ENCODE results near the gene PLCH2.
"Not testable (repeated sequence)": the region's sequence is repeated elsewhere in the genome, so short reads cannot be mapped to it uniquely, and the experiment has no call there.

Gene PLCH2

GRCh38 chr1:2439369-2439768 is 36.7 kb upstream of the PLCH2 start:
- Histone ChIP-seq H2AFZ (ENCODE audit: low read depth, low read length, severe bottlenecking) (no peak overlapping the region), H3K79me2 (ENCODE audit: insufficient read depth, low read length) (no peaks in the 10 kb centered on the region), H3K9me2 (replicated peaks; ENCODE audit: insufficient read depth, low read length) (no peaks in the 10 kb centered on the region), H3K4me2 (ENCODE audit: low read depth, low read length, poor library complexity, severe bottlenecking) (no peak overlapping the region), H3K9me3 (ENCODE audit: insufficient read depth, low read length) (no peaks in the 10 kb centered on the region), H3K27me3 (ENCODE audit: low read length) (no peaks in the 10 kb centered on the region), H4K20me1 (ENCODE audit: low read depth, low read length) (no peaks in the 10 kb centered on the region), H3K9ac (ENCODE audit: low read length) (no peak overlapping the region), H3K27ac (ENCODE audit: low read depth, low read length) (no peak overlapping the region), H3F3A (ENCODE audit: insufficient read depth) (no peaks in the 10 kb centered on the region), H3K4me3 (ENCODE audit: insufficient read depth, low read length, poor library complexity, severe bottlenecking) (no peak overlapping the region), H3K36me3 (ENCODE audit: low read length) (no peaks in the 10 kb centered on the region)
- TF ChIP-seq CTCF (IDR thresholded peaks at IDR 0.05; ENCODE audit: insufficient read depth, low read length, poor library complexity, severe bottlenecking) (no peak), EZH2phosphoT487 (conservative IDR thresholded peaks at IDR 0.05; ENCODE audit: low read length) (no peak)

GRCh38 chr1:2440346-2440745 is 35.7 kb upstream of the PLCH2 start:
- H2AFZ ChIP-seq (ENCODE audit: low read depth, low read length, severe bottlenecking); H3K27ac ChIP-seq (ENCODE audit: low read depth, low read length); H3K27me3 ChIP-seq (ENCODE audit: low read length); H3F3A ChIP-seq (ENCODE audit: insufficient read depth); H3K79me2 ChIP-seq (ENCODE audit: insufficient read depth, low read length); H3K9ac ChIP-seq (ENCODE audit: low read length); H3K4me3 ChIP-seq (ENCODE audit: insufficient read depth, low read length, poor library complexity, severe bottlenecking); H3K9me2 ChIP-seq (replicated peaks; ENCODE audit: insufficient read depth, low read length); H3K36me3 ChIP-seq (ENCODE audit: low read length); H4K20me1 ChIP-seq (ENCODE audit: low read depth, low read length); H3K4me2 ChIP-seq (ENCODE audit: low read depth, low read length, poor library complexity, severe bottlenecking); H3K9me3 ChIP-seq (ENCODE audit: insufficient read depth, low read length): not testable (repeated sequence)

- no peaks in the 10 kb centered on the region for H3K9me3 ChIP-seq (ENCODE audit: insufficient read depth, low read length)
- H3K79me2 ChIP-seq (ENCODE audit: insufficient read depth, low read length), result no peaks in the 10 kb centered on the region
- no peaks in the 10 kb centered on the region for H3F3A ChIP-seq (ENCODE audit: insufficient read depth)
- no peaks in the 10 kb centered on the region for H3K9me2 ChIP-seq (replicated peaks; ENCODE audit: insufficient read depth, low read length)
- H3K4me3 ChIP-seq (ENCODE audit: insufficient read depth, low read length, poor library complexity, severe bottlenecking), result no peak overlapping the region
- no peak overlapping the region for H2AFZ ChIP-seq (ENCODE audit: low read depth, low read length, severe bottlenecking)
- H3K27ac ChIP-seq (ENCODE audit: low read depth, low read length), result no peak overlapping the region
- H3K4me2 ChIP-seq (ENCODE audit: low read depth, low read length, poor library complexity, severe bottlenecking), result no peak overlapping the region
- no peaks in the 10 kb centered on the region for H3K27me3 ChIP-seq (ENCODE audit: low read length)
- no peaks in the 10 kb centered on the region for H4K20me1 ChIP-seq (ENCODE audit: low read depth, low read length)
- no peak overlapping the region for H3K9ac ChIP-seq (ENCODE audit: low read length)
- no peaks in the 10 kb centered on the region for H3K36me3 ChIP-seq (ENCODE audit: low read length)
- no peak for TF ChIP-seq EZH2phosphoT487 (conservative IDR thresholded peaks at IDR 0.05; ENCODE audit: low read length)
- TF ChIP-seq CTCF (IDR thresholded peaks at IDR 0.05; ENCODE audit: insufficient read depth, low read length, poor library complexity, severe bottlenecking), result no peak
Observed at GRCh38 chr1:2441746-2442145, 34.3 kb upstream of the PLCH2 start.

GRCh38 chr1:2442661-2443060 is 33.4 kb upstream of the PLCH2 start:
- H3K9me2 ChIP-seq (replicated peaks; ENCODE audit: insufficient read depth, low read length), result no peaks in the 10 kb centered on the region
- H3K27me3 ChIP-seq (ENCODE audit: low read length), result no peaks in the 10 kb centered on the region
- H3K9ac ChIP-seq (ENCODE audit: low read length), result no peak overlapping the region
- no peak overlapping the region for H3K27ac ChIP-seq (ENCODE audit: low read depth, low read length)
- H4K20me1 ChIP-seq (ENCODE audit: low read depth, low read length), result no peaks in the 10 kb centered on the region
- no peaks in the 10 kb centered on the region for H3K9me3 ChIP-seq (ENCODE audit: insufficient read depth, low read length)
- no peaks in the 10 kb centered on the region for H3K79me2 ChIP-seq (ENCODE audit: insufficient read depth, low read length)
- no peaks in the 10 kb centered on the region for H3F3A ChIP-seq (ENCODE audit: insufficient read depth)
- no peak for TF ChIP-seq CTCF (IDR thresholded peaks at IDR 0.05; ENCODE audit: insufficient read depth, low read length, poor library complexity, severe bottlenecking)
- no peak for TF ChIP-seq EZH2phosphoT487 (conservative IDR thresholded peaks at IDR 0.05; ENCODE audit: low read length)
- no peaks in the 10 kb centered on the region for H3K36me3 ChIP-seq (ENCODE audit: low read length)
- H3K4me2 ChIP-seq (ENCODE audit: low read depth, low read length, poor library complexity, severe bottlenecking), result no peak overlapping the region
- H2AFZ ChIP-seq (ENCODE audit: low read depth, low read length, severe bottlenecking), result no peak overlapping the region
- H3K4me3 ChIP-seq (ENCODE audit: insufficient read depth, low read length, poor library complexity, severe bottlenecking), result no peak overlapping the region
